ENCODE measurements around the gene KCNJ9.

The KCNJ9 gene

DNA sequence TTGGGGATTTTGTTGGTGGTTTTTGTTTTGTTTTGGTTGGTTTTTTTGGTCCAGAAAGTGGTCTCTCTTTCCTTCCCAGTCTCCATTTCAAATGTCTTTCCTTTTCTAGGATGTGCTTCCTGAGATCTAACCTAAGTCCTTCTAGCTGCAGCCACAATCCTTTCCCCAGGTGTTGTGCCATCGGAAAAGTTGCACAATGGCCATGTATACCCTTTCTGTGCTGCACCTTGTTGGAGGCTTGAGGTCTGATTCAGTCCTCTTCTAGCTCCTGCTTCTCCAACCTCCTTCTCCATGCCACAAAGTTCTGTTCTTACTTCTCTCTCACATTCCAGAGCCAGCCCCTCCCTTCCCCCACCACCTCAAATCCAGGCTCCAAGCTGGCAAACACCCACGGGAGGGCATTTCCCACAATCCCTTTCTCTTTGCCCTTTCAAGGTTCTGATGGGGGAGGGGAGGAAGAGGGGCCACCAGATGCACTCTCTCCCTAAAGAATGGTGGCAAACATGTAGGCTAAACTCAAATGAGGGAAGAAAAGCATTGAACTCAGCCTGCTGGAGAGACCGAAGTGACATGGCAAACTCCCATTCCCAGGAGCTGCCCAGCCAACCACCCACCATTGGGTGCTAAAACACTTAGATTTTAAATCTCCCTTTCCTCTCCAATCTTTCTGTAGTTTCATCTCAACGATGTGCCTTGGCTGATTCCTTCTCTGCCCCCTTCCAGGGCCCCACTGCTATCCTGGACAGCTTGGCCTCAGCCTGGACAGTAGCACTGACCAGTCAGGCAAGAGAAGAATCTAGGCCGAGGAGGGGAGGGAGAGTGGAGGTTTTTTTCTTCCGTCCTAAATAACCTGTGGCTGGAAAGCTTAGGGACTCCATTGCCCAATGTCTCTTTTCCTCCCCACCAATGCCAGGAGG is 14.3 kb upstream of the KCNJ9 start:
- DNase-seq (ENCODE audit: low spot score) = no peak
- TF ChIP-seq, protein P1, sequence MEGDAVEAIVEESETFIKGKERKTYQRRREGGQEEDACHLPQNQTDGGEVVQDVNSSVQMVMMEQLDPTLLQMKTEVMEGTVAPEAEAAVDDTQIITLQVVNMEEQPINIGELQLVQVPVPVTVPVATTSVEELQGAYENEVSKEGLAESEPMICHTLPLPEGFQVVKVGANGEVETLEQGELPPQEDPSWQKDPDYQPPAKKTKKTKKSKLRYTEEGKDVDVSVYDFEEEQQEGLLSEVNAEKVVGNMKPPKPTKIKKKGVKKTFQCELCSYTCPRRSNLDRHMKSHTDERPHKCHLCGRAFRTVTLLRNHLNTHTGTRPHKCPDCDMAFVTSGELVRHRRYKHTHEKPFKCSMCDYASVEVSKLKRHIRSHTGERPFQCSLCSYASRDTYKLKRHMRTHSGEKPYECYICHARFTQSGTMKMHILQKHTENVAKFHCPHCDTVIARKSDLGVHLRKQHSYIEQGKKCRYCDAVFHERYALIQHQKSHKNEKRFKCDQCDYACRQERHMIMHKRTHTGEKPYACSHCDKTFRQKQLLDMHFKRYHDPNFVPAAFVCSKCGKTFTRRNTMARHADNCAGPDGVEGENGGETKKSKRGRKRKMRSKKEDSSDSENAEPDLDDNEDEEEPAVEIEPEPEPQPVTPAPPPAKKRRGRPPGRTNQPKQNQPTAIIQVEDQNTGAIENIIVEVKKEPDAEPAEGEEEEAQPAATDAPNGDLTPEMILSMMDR (IDR thresholded peaks at IDR 0.05; ENCODE audit: extremely low read depth, missing control alignments) = no peak

DNA sequence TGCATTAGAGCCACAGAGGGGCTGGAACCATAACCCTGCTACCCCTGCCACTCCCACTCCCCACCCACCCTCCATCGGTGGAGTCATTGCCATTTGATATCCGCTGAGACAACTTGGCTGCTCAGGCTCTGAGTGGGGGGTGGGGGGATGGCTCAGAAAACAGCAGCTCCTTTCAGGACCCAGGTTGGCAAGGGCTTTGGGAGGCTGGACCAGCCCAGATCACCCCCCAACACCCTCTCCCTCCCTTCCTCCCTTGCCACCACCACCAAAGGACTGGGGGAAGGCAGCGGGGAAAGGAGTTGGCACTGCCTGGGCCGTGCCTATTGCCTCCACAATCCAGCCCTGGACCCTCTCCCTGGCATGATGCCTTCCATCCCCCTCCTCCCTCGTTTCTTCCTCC is 13.1 kb upstream of the KCNJ9 start:
- DNase-seq (ENCODE audit: low spot score) = no peak
- TF ChIP-seq, protein P1 (IDR thresholded peaks at IDR 0.05; ENCODE audit: extremely low read depth, missing control alignments) = no peak

DNA sequence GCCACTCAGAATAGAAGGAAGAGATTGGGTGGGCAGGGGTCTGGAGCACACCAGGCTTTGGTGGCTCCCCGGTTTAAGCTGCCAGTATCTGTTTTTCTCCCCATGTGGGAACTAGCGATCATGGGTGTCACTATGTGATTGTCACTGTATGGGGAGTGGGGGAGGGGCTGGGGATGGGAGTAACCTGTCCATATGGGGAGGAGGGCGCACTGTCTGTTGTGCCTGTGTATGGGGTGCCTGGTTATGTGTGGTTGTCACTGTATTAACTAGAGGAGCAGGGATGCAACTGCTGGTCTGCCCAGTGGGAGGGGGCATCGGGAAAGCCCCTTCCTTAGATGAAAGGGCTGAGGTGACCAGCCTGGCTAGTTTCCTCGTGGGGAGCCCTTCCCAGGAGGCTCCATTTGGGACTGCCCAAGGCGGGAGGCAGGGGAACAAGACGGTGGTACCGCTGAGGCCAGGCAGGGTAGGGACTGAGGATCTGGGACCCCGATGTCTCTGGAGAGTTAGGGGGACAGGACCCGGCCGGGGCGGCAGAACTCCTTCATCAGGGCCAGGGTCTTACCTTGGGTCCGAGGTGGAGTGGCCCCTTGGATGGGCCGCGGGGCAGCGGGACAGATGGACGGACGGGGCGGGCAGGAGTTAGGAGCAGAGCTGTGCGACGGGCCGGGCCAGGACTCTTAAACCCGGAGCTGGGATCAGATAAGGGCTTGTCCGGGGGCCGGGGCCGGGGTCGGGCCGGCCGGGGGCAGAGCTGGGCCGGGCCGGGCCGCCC is 11.7 kb upstream of the KCNJ9 start, which contains the start of gene KCNJ10:
Gene KCNJ10, minus strand, starts transcription at position 701 of the 772 bp plus-strand sequence. CDS start 27,628 bp downstream, outside the sequence.
- TF ChIP-seq, protein P1 (IDR thresholded peaks at IDR 0.05; ENCODE audit: extremely low read depth, missing control alignments) = no peak
- no peak for DNase-seq (ENCODE audit: low spot score)

DNA sequence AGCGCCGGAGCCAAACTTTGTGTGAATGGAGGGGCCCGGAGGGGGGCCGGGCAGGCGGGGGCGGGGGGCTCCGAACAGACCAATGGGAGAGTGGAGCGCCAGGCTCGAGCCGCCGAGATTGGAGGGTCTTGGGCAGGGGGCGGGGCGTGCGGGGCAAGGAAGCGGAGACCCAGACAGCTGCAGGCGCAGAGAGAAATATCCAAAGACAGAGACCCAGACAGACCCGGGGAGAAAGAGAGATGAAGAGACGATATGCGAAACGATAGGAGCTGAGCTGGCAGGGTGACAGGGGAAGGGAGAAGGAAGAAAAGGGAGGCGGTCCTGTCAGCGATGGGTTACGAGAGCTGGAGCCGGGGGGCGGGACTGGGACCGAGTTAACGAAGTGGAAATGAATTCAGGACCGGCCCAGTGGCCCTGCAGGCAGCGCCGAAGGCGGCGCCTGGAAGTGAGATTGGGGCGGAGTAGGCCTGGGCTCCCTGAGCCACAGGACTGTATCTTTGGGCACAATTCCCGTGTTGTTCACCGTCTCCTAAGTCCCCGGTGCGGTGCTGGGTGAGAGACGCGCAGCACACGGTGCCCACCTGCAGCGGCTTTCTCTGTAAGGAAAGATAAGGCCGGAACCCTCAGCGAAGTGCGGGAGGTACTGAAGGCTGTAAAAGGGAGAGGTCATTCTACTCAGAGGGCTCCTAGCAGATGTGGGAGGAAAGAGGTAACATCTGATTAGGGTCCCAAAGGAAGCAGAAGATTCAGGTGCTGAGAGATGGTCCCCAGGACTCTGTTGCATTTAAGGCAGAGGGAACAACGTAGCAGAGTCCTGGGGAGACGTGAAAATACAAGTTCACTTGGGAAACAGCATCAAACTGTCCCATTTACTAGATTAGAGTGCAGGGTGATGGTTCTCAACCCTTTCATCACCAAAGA is 10.8 kb upstream of the KCNJ9 start:
- TF ChIP-seq, protein P1 (IDR thresholded peaks at IDR 0.05; ENCODE audit: extremely low read depth, missing control alignments) = no peak
- DNase-seq (ENCODE audit: low spot score) = peak; percentile 86

DNA sequence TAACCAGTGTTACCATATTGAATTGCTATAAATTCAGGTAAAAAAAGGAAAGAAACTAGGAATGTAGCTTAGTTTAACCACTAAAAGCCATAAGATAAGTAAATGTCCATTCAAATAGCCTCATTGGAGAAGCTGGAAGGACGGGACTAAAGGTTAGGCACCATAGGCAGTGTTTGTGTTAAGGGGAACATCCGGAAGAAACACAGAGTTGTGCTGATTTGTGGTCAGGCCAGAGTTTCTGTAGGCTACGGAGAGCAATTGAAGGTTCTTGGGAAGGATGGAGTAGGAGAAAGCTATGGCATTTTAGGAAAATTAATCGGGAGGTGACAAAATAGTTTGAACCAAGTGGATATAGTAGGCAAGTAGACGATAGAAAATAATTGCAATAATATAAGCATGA is 10.0 kb upstream of the KCNJ9 start:
- TF ChIP-seq, protein P1 (IDR thresholded peaks at IDR 0.05; ENCODE audit: extremely low read depth, missing control alignments) = no peak
- DNase-seq (ENCODE audit: low spot score) = no peak

DNA sequence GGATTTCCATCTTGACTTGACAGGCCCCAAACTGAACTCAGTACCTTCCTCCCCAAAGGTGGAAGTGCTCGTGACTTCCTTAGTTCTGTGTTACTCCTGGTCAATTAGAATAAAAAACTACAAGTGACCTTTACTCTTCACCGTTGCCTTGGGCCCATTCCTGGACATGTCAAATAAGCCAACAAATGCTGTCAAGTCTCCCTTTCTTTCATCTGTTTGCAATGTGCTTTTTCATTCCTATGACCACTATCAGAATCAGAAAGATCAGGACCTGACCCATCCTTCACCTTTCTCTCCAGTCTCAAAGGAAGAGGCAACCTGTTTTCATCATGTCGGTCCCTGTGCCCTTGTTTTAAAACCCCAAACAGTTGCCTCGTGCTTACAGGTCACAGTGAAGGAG is 6.5 kb upstream of the KCNJ9 start:
- TF ChIP-seq, protein P1 (IDR thresholded peaks at IDR 0.05; ENCODE audit: extremely low read depth, missing control alignments) = no peak
- DNase-seq (ENCODE audit: low spot score) = no peak
